MM.1S (cell line): Measurements from ENCODE around the gene ALPL.

ENCODE experiments used
- DNase-seq: peaks from one replicate; pipeline ENCODE4 v3.0.0-alpha.2; 2015
- H2AFZ ChIP-seq: fragments of 300-600 bp; sonication (generic); 2 replicates; pipeline ENCODE4 v1.6.0; 2016; ENCODE audit warnings: antibody characterized with exemption, low read length
- H3F3A ChIP-seq: fragments of 300-600 bp; sonication (generic); 2 replicates; pipeline ENCODE4 v1.6.1; 2016; ENCODE audit warnings: mild to moderate bottlenecking, antibody characterized with exemption, low read length, moderate library complexity, mixed read lengths; ENCODE audit not compliant: insufficient read depth
- H3K27ac ChIP-seq: fragments of 300-600 bp; sonication (generic); 2 replicates; pipeline ENCODE4 v1.5.1; 2016; ENCODE audit warnings: mild to moderate bottlenecking, low read length
- H3K27me3 ChIP-seq: fragments of 300-600 bp; sonication (generic); replicated peaks from 2 replicates; pipeline ENCODE4 v1.6.0; 2016; ENCODE audit warnings: low read length; ENCODE audit not compliant: insufficient read depth
- H3K36me3 ChIP-seq: fragments of 300-600 bp; sonication (generic); replicated peaks from 2 replicates; pipeline ENCODE4 v1.6.1; 2016; ENCODE audit warnings: mild to moderate bottlenecking, low read length, mixed read lengths; ENCODE audit not compliant: insufficient read depth
- H3K4me1 ChIP-seq: fragments of 300-600 bp; sonication (generic); 2 replicates; pipeline ENCODE4 v1.6.1; 2016; ENCODE audit warnings: low read length, mixed read lengths
- H3K4me2 ChIP-seq: fragments of 300-600 bp; sonication (generic); 2 replicates; pipeline ENCODE4 v1.6.0; 2016; ENCODE audit warnings: low read depth, low read length
- H3K4me3 ChIP-seq: fragments of 300-600 bp; sonication (generic); 2 replicates; pipeline ENCODE4 v1.5.1; 2016; ENCODE audit warnings: low read length, mixed read lengths
- H3K79me2 ChIP-seq: fragments of 300-600 bp; sonication (generic); 2 replicates; pipeline ENCODE4 v1.6.1; 2016; ENCODE audit warnings: mixed run types, low read length, mixed read lengths
- H3K9ac ChIP-seq: fragments of 300-600 bp; sonication (generic); 2 replicates; pipeline ENCODE4 v1.6.1; 2016; ENCODE audit warnings: low read length, mixed read lengths
- H3K9me2 ChIP-seq: fragments of 300-600 bp; sonication (generic); replicated peaks from 2 replicates; pipeline ENCODE4 v1.6.1; 2016; ENCODE audit warnings: mild to moderate bottlenecking, low read length, mixed read lengths; ENCODE audit not compliant: insufficient read depth
- H3K9me3 ChIP-seq: fragments of 300-600 bp; sonication (generic); replicated peaks from 2 replicates; pipeline ENCODE4 v1.6.1; 2016; ENCODE audit warnings: mild to moderate bottlenecking, low read length, mixed read lengths; ENCODE audit not compliant: insufficient read depth
- H4K20me1 ChIP-seq: fragments of 300-600 bp; sonication (generic); 2 replicates; pipeline ENCODE4 v1.6.1; 2016; ENCODE audit warnings: mild to moderate bottlenecking, low read length, moderate library complexity, mixed read lengths; ENCODE audit not compliant: insufficient read depth
- EZH2 ChIP-seq: fragments of 300-600 bp; sonication (generic); optimal IDR thresholded peaks from 2 replicates; pipeline ENCODE3; 2017; ENCODE audit warnings: low read depth, mild to moderate bottlenecking, antibody characterized with exemption, low read length, mixed read lengths
- EZH2phosphoT487 ChIP-seq: fragments of 300-600 bp; sonication (generic); IDR thresholded peaks from 2 replicates; pipeline ENCODE4 v1.6.1; 2018; ENCODE audit warnings: antibody characterized with exemption, low read length
- TF ChIP-seq, protein P1 (sequence below): fragments of 300-600 bp; sonication (generic); IDR thresholded peaks from 2 replicates; pipeline ENCODE4 v1.5.1; 2016; ENCODE audit warnings: antibody characterized with exemption, low read length, mixed read lengths

ALPL gene

DNA sequence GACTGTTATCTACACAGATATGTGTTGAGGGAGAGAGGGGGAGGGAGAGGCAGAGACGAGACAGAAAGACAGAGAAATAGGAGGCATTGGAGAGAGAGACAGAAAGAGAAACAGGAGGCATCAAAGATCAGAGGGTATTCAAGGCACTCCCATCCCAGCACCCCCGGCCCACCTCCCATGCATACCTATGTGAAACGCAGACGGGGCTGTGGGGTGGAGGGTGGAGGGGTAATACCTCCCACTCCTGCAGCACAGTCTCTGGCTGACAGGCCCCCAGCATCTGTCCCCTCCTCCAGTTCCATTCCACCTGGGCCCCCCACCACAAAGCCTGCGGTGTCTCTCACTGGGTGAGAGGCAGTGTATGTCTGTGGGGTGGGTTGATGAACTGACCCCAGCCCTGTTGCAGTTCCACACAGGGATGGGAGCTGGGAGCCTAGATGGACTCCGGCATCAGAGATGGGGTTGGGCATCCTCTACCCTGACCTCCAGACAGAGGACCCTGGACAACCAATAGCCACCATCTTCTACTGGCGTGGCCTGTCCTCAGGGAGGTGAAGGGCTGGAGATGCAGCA lies 110.2 kb downstream of the ALPL start:
- Histone ChIP-seq H2AFZ (no peak overlapping the region), H3K27me3 (peaks cover 44% of the 10 kb centered on the region), H3K9me2 (no peaks in the 10 kb centered on the region), H3K4me1 (peaks cover 11% of the 10 kb centered on the region; the same call in 1 of the 2 replicates), H3K79me2 (no peaks in the 10 kb centered on the region), H3F3A (no peaks in the 10 kb centered on the region), H3K9ac (no peak overlapping the region), H3K36me3 (no peaks in the 10 kb centered on the region), H3K4me2 (no peak overlapping the region), H3K9me3 (no peaks in the 10 kb centered on the region), H3K27ac (no peak overlapping the region), H3K4me3 (no peak overlapping the region), H4K20me1 (no peaks in the 10 kb centered on the region)
- DNase-seq: no peak
- TF ChIP-seq EZH2phosphoT487 (no peak), EZH2 (no peak)
- TF ChIP-seq, protein P1, sequence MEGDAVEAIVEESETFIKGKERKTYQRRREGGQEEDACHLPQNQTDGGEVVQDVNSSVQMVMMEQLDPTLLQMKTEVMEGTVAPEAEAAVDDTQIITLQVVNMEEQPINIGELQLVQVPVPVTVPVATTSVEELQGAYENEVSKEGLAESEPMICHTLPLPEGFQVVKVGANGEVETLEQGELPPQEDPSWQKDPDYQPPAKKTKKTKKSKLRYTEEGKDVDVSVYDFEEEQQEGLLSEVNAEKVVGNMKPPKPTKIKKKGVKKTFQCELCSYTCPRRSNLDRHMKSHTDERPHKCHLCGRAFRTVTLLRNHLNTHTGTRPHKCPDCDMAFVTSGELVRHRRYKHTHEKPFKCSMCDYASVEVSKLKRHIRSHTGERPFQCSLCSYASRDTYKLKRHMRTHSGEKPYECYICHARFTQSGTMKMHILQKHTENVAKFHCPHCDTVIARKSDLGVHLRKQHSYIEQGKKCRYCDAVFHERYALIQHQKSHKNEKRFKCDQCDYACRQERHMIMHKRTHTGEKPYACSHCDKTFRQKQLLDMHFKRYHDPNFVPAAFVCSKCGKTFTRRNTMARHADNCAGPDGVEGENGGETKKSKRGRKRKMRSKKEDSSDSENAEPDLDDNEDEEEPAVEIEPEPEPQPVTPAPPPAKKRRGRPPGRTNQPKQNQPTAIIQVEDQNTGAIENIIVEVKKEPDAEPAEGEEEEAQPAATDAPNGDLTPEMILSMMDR: no peak

DNA sequence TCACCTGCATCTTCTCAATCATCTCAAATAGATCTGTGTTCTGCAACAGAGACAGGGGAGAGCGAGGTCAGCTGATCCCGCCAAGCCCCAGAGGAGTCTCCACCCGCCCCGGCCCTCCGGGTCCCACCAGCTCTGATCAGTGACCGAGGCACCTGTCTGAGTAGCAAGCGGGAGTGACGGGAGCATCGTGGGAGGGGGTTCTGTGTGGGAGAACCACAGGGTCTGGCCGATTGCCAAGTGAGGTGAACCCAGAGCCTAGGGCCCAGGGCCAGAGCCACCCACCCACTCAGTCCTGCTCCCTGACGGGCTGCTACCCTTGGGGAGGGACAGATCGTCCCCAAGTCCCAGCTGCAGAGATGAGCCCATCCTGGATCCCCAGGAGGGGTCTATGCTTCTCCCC lies 110.8 kb downstream of the ALPL start:
- H3K79me2 ChIP-seq: no peaks in the 10 kb centered on the region
- no peak overlapping the region for H3K27ac ChIP-seq
- no peak for DNase-seq
- H3K4me2 ChIP-seq: no peak overlapping the region
- H3F3A ChIP-seq: no peaks in the 10 kb centered on the region
- H4K20me1 ChIP-seq: no peaks in the 10 kb centered on the region
- no peaks in the 10 kb centered on the region for H3K9me3 ChIP-seq
- H3K4me3 ChIP-seq: no peak overlapping the region
- TF ChIP-seq EZH2 (no peak), EZH2phosphoT487 (no peak)
- TF ChIP-seq, protein P1: no peak
- peaks cover 5% of the 10 kb centered on the region; the same call in 1 of the 2 replicates for H3K4me1 ChIP-seq
- no peak overlapping the region for H3K9ac ChIP-seq
- no peaks in the 10 kb centered on the region for H3K36me3 ChIP-seq
- no peak overlapping the region for H2AFZ ChIP-seq
- H3K9me2 ChIP-seq: no peaks in the 10 kb centered on the region
- peaks cover 47% of the 10 kb centered on the region for H3K27me3 ChIP-seq

DNA sequence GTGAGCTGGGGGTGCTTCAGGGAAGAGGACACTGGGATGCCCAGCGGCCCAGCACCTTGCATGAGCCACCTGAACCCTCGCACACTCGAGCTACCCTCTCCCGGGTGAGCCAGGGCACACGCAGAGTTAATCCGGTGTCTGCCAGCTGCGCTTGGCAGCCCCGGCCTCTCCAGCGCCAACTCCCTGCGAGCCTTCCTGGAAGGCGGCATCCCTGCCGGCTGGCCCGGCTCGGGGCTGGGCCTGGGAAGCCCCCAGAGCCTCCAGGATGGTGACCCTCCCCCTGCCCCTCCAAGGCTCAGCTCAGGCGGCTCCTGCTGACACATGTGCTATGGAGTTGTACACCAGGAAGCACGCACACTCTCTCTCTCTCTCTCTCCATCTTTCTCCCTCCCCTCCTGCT lies 111.3 kb downstream of the ALPL start:
- H3K9me3 ChIP-seq: no peaks in the 10 kb centered on the region
- H3K27me3 ChIP-seq: peaks cover 51% of the 10 kb centered on the region
- no peak overlapping the region for H3K27ac ChIP-seq
- H3K4me3 ChIP-seq: no peak overlapping the region
- 0 out of 2 replicates have a peak, but pooled peaks cover 4% of the 10 kb centered on the region for H3K4me1 ChIP-seq
- H3K4me2 ChIP-seq: no peak overlapping the region
- no peaks in the 10 kb centered on the region for H3K79me2 ChIP-seq
- TF ChIP-seq, protein P1: no peak
- TF ChIP-seq EZH2phosphoT487: no peak
- no peak for TF ChIP-seq EZH2
- no peaks in the 10 kb centered on the region for H4K20me1 ChIP-seq
- no peaks in the 10 kb centered on the region for H3F3A ChIP-seq
- H3K9me2 ChIP-seq: no peaks in the 10 kb centered on the region
- no peak overlapping the region for H2AFZ ChIP-seq
- H3K36me3 ChIP-seq: no peaks in the 10 kb centered on the region
- H3K9ac ChIP-seq: no peak overlapping the region
- DNase-seq: no peak
